ENCODE results near the gene HMCN2.

DNA sequence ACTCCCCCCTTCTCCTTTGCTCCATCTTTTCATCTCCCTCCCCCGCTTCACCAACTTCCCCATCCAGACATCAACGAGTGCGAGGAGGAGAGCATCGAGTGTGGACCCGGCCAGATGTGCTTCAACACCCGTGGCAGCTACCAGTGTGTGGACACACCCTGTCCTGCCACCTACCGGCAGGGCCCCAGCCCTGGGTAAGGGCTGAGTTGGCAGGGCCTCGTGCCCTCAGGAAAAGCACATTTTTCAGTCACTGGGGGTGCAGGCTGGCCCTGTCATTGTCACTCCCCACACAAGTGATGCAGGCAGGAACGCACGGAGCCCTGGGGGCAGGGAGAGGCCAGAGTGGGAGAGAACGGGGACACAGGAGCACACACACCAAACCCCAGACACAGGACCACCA lies 166.8 kb downstream of the HMCN2 start:
- TF ChIP-seq CTCF (conservative IDR thresholded peaks at IDR 0.05; ENCODE audit: low read length) (no peak), EZH2phosphoT487 (IDR thresholded peaks at IDR 0.05; ENCODE audit: borderline replicate concordance, low read depth, low read length) (no peak)

All from OCI-LY7 (cell line).